Ectodermal cell (in vitro differentiated cells): ENCODE data around the gene RPP30.

Experiments used
- H3K27ac ChIP-seq: 2 replicates; pipeline ENCODE4 v1.7.0; 2013; ENCODE audit warnings: mild to moderate bottlenecking, low read depth, low read length; ENCODE audit not compliant: insufficient read depth, poor library complexity, severe bottlenecking
- H3K27me3 ChIP-seq: 2 replicates; pipeline ENCODE4 v1.7.0; 2013; ENCODE audit warnings: mild to moderate bottlenecking, low read length; ENCODE audit not compliant: insufficient read depth, control insufficient read depth, poor library complexity, severe bottlenecking
- H3K36me3 ChIP-seq: one replicate; pipeline ENCODE4 v1.7.0; 2013; ENCODE audit warnings: low read length; ENCODE audit not compliant: control insufficient read depth, insufficient read depth
- H3K4me1 ChIP-seq: one replicate; pipeline ENCODE4 v1.7.0; 2013; ENCODE audit warnings: low read length; ENCODE audit not compliant: control insufficient read depth, insufficient read depth
- H3K4me3 ChIP-seq: 2 replicates; pipeline ENCODE4 v1.7.0; 2013; ENCODE audit warnings: low read depth, low read length, control low read depth; ENCODE audit not compliant: insufficient read depth
- H3K9me3 ChIP-seq: 2 replicates; pipeline ENCODE4 v1.7.0; 2013; ENCODE audit warnings: mild to moderate bottlenecking, low read length, moderate library complexity; ENCODE audit not compliant: control insufficient read depth
- WGBS, 2 experiments: methylation state at CpG; one replicate each; pipeline ENCODE4 v1.1.7; 2013; ENCODE audit warnings: missing lambda C conversion rate in 2 of 2; 5-methylcytosine and 5-hydroxymethylcytosine counted together

RPP30 gene

GRCh38 chr10:90914992-90915765 is 43.4 kb downstream of the RPP30 start:
- peaks cover 9% of the 10 kb centered on the region for H3K4me1 ChIP-seq
- H3K27me3 ChIP-seq, result peaks cover 11% of the 10 kb centered on the region
- 95 to 96% methylated on average over 10 of the region's 10 CpGs for WGBS, 2 experiments
- H3K9me3 ChIP-seq, result no peaks in the 10 kb centered on the region
- H3K36me3 ChIP-seq, result no peaks in the 10 kb centered on the region
- H3K27ac ChIP-seq, result no peak overlapping the region
- H3K4me3 ChIP-seq, result no peak overlapping the region

- no peaks in the 10 kb centered on the region for H3K36me3 ChIP-seq
- no peak overlapping the region for H3K4me3 ChIP-seq
- no peaks in the 10 kb centered on the region for H3K9me3 ChIP-seq
- WGBS, 2 experiments, result 87 to 89% methylated on average over 10 of the region's 11 CpGs
- H3K27ac ChIP-seq, result no peak overlapping the region
- peaks cover 13% of the 10 kb centered on the region for H3K4me1 ChIP-seq
- H3K27me3 ChIP-seq, result peaks cover 11% of the 10 kb centered on the region
These were observed 43.9 kb downstream of the RPP30 start for GRCh38 chr10:90915766-90916075.

GRCh38 chr10:90916392-90917237 is 44.8 kb downstream of the RPP30 start:
- WGBS, 2 experiments, result 90 to 93% methylated on average over 6 of the region's 6 CpGs
- Histone ChIP-seq H3K9me3 (no peaks in the 10 kb centered on the region), H3K27ac (no peak overlapping the region), H3K4me3 (no peak overlapping the region), H3K27me3 (peaks cover 11% of the 10 kb centered on the region), H3K36me3 (no peaks in the 10 kb centered on the region), H3K4me1 (peaks cover 18% of the 10 kb centered on the region)

GRCh38 chr10:90917238-90917967 is 45.6 kb downstream of the RPP30 start:
- Histone ChIP-seq H3K27ac (no peak overlapping the region), H3K36me3 (no peaks in the 10 kb centered on the region), H3K9me3 (no peaks in the 10 kb centered on the region), H3K4me1 (peaks cover 15% of the 10 kb centered on the region), H3K4me3 (no peak overlapping the region), H3K27me3 (peaks cover 11% of the 10 kb centered on the region)
- WGBS, 2 experiments, result 92 to 93% methylated on average over 7 to 8 of the region's 8 CpGs

GRCh38 chr10:90917968-90918318 is 46.2 kb downstream of the RPP30 start:
- Histone ChIP-seq H3K36me3 (no peaks in the 10 kb centered on the region), H3K27ac (no peak overlapping the region), H3K9me3 (no peaks in the 10 kb centered on the region), H3K4me1 (peaks cover 15% of the 10 kb centered on the region), H3K4me3 (no peak overlapping the region), H3K27me3 (peaks cover 11% of the 10 kb centered on the region)
- 86 to 94% methylated on average over 3 of the region's 3 CpGs for WGBS, 2 experiments

GRCh38 chr10:90919683-90920574 is 48.2 kb downstream of the RPP30 start:
- peak overlapping the region; percentile 8 for H3K4me3 ChIP-seq
- no peak overlapping the region for H3K27ac ChIP-seq
- H3K9me3 ChIP-seq, result no peaks in the 10 kb centered on the region
- H3K27me3 ChIP-seq, result peaks cover 11% of the 10 kb centered on the region
- no peaks in the 10 kb centered on the region for H3K36me3 ChIP-seq
- WGBS, 2 experiments, result 58 to 73% methylated on average over 7 to 8 of the region's 8 CpGs
- H3K4me1 ChIP-seq, result peaks cover 15% of the 10 kb centered on the region

GRCh38 chr10:90920986-90921666 is 49.4 kb downstream of the RPP30 start, which contains the start of gene ANKRD1:
Gene ANKRD1, minus strand, starts transcription at chr10:90921087. Its CDS starts 60 bp downstream, at chr10:90921027.
- Histone ChIP-seq H3K36me3 (no peaks in the 10 kb centered on the region), H3K9me3 (no peaks in the 10 kb centered on the region), H3K4me1 (peaks cover 15% of the 10 kb centered on the region), H3K27ac (peak within 1 kb of the TSS; percentile 38), H3K4me3 (peak within 1 kb of the TSS; percentile 8), H3K27me3 (peaks cover 11% of the 10 kb centered on the region)
- WGBS, 2 experiments, result 13 to 21% methylated on average over 5 of the region's 5 CpGs

- no peak overlapping the region for H3K27ac ChIP-seq
These were observed 50.1 kb downstream of the RPP30 start for GRCh38 chr10:90921906-90922305.

GRCh38 chr10:90923111-90923731 is 51.4 kb downstream of the RPP30 start:
- Histone ChIP-seq H3K36me3 (no peaks in the 10 kb centered on the region), H3K4me1 (peaks cover 15% of the 10 kb centered on the region), H3K9me3 (no peaks in the 10 kb centered on the region), H3K27ac (no peak overlapping the region), H3K27me3 (peaks cover 7% of the 10 kb centered on the region), H3K4me3 (no peak overlapping the region)
- WGBS, 2 experiments, result 71 to 78% methylated on average over 2 of the region's 2 CpGs

More at GRCh38 chr10:90921906-90922305, 50.1 kb downstream of the RPP30 start:
- peaks cover 11% of the 10 kb centered on the region for H3K27me3 ChIP-seq
- H3K36me3 ChIP-seq, result no peaks in the 10 kb centered on the region
- WGBS, 2 experiments, result 62 to 67% methylated on average over 3 of the region's 3 CpGs
- H3K9me3 ChIP-seq, result no peaks in the 10 kb centered on the region
- H3K4me3 ChIP-seq, result no peak overlapping the region
- peaks cover 15% of the 10 kb centered on the region for H3K4me1 ChIP-seq
